ENCODE data around the gene ANO2.

The ANO2 gene

DNA sequence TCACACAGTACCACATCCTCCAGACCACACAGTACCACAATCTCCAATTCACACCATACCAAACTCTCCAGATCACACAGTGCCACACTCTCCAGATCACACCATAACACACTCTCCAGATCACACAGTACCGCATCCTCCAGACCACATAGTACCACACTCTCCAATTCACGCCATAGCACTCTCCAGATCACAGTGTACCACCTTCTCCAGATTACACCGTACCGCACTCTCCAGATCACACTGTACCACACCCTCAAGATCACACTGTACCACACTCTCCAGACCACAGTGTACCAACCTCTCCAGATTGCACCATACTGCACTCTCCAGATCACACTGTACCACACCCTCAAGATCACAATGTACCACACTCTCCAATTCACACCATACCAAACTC is 328.2 kb downstream of the ANO2 start (continued):
- TF ChIP-seq, protein P1, sequence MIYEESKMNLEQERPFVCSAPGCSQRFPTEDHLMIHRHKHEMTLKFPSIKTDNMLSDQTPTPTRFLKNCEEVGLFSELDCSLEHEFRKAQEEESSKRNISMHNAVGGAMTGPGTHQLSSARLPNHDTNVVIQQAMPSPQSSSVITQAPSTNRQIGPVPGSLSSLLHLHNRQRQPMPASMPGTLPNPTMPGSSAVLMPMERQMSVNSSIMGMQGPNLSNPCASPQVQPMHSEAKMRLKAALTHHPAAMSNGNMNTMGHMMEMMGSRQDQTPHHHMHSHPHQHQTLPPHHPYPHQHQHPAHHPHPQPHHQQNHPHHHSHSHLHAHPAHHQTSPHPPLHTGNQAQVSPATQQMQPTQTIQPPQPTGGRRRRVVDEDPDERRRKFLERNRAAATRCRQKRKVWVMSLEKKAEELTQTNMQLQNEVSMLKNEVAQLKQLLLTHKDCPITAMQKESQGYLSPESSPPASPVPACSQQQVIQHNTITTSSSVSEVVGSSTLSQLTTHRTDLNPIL (CRISPR knock-in tag; IDR thresholded peaks at IDR 0.05; ENCODE audit: low read depth): no peak

DNA sequence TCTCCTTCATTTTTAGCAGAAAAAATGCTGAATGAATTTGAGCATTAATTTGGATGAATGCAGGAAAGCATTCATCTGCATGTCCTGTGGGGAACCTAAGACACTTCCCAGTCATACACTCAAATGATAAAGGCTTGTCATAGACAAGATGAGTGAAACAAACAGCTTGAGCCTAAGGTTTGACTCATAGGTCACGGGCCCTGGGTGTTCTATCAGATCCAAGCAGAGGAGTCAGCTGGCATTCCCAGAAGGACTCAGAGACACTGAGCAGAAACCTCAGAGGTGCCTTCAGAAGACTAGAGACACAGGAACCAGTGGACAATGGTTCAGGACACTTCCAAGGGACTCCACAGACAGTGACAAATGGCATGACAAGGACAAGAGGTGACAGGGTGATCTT is 329.3 kb downstream of the ANO2 start:
- ATAC-seq: no peak

DNA sequence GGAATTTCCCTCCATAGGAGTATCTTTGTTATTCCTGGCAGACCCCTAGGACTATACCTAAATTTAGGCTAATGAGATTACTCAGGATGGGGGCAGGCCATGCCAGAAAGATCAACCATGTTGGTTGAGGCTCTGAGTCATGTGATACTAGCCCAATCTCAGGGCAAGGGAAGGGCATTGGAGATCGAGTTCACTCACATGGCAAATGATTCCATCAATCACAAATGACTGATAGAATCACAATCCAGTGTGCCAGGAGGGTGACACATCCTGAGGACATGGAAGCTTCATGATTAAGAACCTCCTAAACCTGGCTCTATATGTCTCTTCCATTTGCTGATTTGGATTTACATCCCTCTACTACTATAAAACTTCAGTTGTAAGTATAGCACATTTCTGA is 330.8 kb downstream of the ANO2 start:
- TF ChIP-seq, protein P2, sequence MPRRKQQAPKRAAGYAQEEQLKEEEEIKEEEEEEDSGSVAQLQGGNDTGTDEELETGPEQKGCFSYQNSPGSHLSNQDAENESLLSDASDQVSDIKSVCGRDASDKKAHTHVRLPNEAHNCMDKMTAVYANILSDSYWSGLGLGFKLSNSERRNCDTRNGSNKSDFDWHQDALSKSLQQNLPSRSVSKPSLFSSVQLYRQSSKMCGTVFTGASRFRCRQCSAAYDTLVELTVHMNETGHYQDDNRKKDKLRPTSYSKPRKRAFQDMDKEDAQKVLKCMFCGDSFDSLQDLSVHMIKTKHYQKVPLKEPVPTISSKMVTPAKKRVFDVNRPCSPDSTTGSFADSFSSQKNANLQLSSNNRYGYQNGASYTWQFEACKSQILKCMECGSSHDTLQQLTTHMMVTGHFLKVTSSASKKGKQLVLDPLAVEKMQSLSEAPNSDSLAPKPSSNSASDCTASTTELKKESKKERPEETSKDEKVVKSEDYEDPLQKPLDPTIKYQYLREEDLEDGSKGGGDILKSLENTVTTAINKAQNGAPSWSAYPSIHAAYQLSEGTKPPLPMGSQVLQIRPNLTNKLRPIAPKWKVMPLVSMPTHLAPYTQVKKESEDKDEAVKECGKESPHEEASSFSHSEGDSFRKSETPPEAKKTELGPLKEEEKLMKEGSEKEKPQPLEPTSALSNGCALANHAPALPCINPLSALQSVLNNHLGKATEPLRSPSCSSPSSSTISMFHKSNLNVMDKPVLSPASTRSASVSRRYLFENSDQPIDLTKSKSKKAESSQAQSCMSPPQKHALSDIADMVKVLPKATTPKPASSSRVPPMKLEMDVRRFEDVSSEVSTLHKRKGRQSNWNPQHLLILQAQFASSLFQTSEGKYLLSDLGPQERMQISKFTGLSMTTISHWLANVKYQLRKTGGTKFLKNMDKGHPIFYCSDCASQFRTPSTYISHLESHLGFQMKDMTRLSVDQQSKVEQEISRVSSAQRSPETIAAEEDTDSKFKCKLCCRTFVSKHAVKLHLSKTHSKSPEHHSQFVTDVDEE (CRISPR knock-in tag; IDR thresholded peaks at IDR 0.05): no peak
- no peak for TF ChIP-seq TCF4 (CRISPR knock-in tag; IDR thresholded peaks at IDR 0.05; ENCODE audit: borderline replicate concordance)
- no peak for TF ChIP-seq BACH2 (CRISPR knock-in tag; IDR thresholded peaks at IDR 0.05; ENCODE audit: borderline replicate concordance)
- no peak for TF ChIP-seq ZC3H10 (CRISPR knock-in tag; IDR thresholded peaks at IDR 0.05)
- TF ChIP-seq RARB (CRISPR knock-in tag; IDR thresholded peaks at IDR 0.05): no peak
- no peak for TF ChIP-seq GLIS3 (CRISPR knock-in tag; IDR thresholded peaks at IDR 0.05)
- no peak for TF ChIP-seq ZNF565 (CRISPR knock-in tag; conservative IDR thresholded peaks at IDR 0.05; ENCODE audit: low read depth)

More for the DNA sequence above, 329.3 kb downstream of the ANO2 start:
- no peak for TF ChIP-seq ZFP3 (CRISPR knock-in tag; IDR thresholded peaks at IDR 0.05)
- no peak for TF ChIP-seq ZNF565 (CRISPR knock-in tag; conservative IDR thresholded peaks at IDR 0.05; ENCODE audit: low read depth)
- TF ChIP-seq, protein P2 (CRISPR knock-in tag; IDR thresholded peaks at IDR 0.05): no peak
- TF ChIP-seq, protein P1 (CRISPR knock-in tag; IDR thresholded peaks at IDR 0.05; ENCODE audit: low read depth): no peak
- TF ChIP-seq ISL1 (CRISPR knock-in tag; IDR thresholded peaks at IDR 0.05): no peak
- TF ChIP-seq, protein P3, sequence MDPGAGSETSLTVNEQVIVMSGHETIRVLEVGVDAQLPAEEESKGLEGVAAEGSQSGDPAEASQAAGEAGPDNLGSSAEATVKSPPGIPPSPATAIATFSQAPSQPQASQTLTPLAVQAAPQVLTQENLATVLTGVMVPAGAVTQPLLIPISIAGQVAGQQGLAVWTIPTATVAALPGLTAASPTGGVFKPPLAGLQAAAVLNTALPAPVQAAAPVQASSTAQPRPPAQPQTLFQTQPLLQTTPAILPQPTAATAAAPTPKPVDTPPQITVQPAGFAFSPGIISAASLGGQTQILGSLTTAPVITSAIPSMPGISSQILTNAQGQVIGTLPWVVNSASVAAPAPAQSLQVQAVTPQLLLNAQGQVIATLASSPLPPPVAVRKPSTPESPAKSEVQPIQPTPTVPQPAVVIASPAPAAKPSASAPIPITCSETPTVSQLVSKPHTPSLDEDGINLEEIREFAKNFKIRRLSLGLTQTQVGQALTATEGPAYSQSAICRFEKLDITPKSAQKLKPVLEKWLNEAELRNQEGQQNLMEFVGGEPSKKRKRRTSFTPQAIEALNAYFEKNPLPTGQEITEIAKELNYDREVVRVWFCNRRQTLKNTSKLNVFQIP (CRISPR knock-in tag; IDR thresholded peaks at IDR 0.05; ENCODE audit: borderline replicate concordance, low read depth): no peak
- no peak for TF ChIP-seq ZNF8 (CRISPR knock-in tag; IDR thresholded peaks at IDR 0.05)
- TF ChIP-seq RARB (CRISPR knock-in tag; IDR thresholded peaks at IDR 0.05): no peak
- TF ChIP-seq, protein P4, sequence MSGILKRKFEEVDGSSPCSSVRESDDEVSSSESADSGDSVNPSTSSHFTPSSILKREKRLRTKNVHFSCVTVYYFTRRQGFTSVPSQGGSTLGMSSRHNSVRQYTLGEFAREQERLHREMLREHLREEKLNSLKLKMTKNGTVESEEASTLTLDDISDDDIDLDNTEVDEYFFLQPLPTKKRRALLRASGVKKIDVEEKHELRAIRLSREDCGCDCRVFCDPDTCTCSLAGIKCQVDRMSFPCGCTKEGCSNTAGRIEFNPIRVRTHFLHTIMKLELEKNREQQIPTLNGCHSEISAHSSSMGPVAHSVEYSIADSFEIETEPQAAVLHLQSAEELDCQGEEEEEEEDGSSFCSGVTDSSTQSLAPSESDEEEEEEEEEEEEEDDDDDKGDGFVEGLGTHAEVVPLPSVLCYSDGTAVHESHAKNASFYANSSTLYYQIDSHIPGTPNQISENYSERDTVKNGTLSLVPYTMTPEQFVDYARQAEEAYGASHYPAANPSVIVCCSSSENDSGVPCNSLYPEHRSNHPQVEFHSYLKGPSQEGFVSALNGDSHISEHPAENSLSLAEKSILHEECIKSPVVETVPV (CRISPR knock-in tag; IDR thresholded peaks at IDR 0.05): no peak
- no peak for TF ChIP-seq CSDC2 (CRISPR knock-in tag; IDR thresholded peaks at IDR 0.05)
- TF ChIP-seq ZNF70 (CRISPR knock-in tag; IDR thresholded peaks at IDR 0.05): no peak
- no peak for TF ChIP-seq BACH2 (CRISPR knock-in tag; IDR thresholded peaks at IDR 0.05; ENCODE audit: borderline replicate concordance)
- TF ChIP-seq TOX (CRISPR knock-in tag; IDR thresholded peaks at IDR 0.05; ENCODE audit: borderline replicate concordance): no peak
- TF ChIP-seq GLIS3 (CRISPR knock-in tag; IDR thresholded peaks at IDR 0.05): no peak
- TF ChIP-seq ZC3H10 (CRISPR knock-in tag; IDR thresholded peaks at IDR 0.05): no peak
- no peak for TF ChIP-seq ESRRG (CRISPR knock-in tag; IDR thresholded peaks at IDR 0.05)

More for the DNA sequence above, 330.8 kb downstream of the ANO2 start:
- no peak for ATAC-seq

All from SK-N-SH treated with all-trans-retinoic acid at 6 μM for 48 hours (cell line).